ENCODE data around the gene ICAM4. TPM values are rescaled to one million over a fixed set of nuclear protein-coding genes. Genes with fewer than 3 reads are reported as not detected.

The ICAM4 gene
- total RNA-seq, 2 experiments from 2014 or later, result 0.38 TPM; not detected in 1

- H3K27ac ChIP-seq (ENCODE audit: low read depth, low read length, poor library complexity, severe bottlenecking), result no peak overlapping the region
- DNase-seq (ENCODE audit: low spot score), result no peak
- H4K20me1 ChIP-seq (ENCODE audit: insufficient read depth, low read length), result no peaks in the 10 kb centered on the region
- no peak overlapping the region for H2AFZ ChIP-seq (ENCODE audit: low read length)
- no peaks in the 10 kb centered on the region for H3K9me2 ChIP-seq (ENCODE audit: insufficient read depth, low read length)
- no peak overlapping the region for H3K4me2 ChIP-seq (ENCODE audit: low read length)
- CTCF ChIA-PET (ENCODE audit: unreplicated experiment), result interaction anchor here (0.6 kb wide), 1 partner anchor 15 kb away, joined by 7 read pairs; no protein-coding TSS in a partner anchor
- intact Hi-C loops (cut with micrococcal nuclease; ENCODE audit: unreplicated experiment), result loop anchor here (2.0 kb wide), 1 partner anchor 34 kb away; no protein-coding TSS in a partner anchor
- POLR2A ChIA-PET, result no interaction called here
- H3K4me3 ChIP-seq (ENCODE audit: low read depth, low read length, poor library complexity, severe bottlenecking), result no peak overlapping the region
- no TSS peak for BruUV-seq (replicated peaks)
- no peaks in the 10 kb centered on the region for H3K9me3 ChIP-seq (ENCODE audit: low read length)
- H3K36me3 ChIP-seq (ENCODE audit: insufficient read depth, low read length), result peaks cover 81% of the 10 kb centered on the region
- peaks cover 13% of the 10 kb centered on the region for H3K4me1 ChIP-seq (ENCODE audit: insufficient read depth, low read length, poor library complexity, severe bottlenecking)
- H3K79me2 ChIP-seq (ENCODE audit: insufficient read depth, low read depth, low read length), result no peaks in the 10 kb centered on the region
- TF ChIP-seq EZH2phosphoT487 (IDR thresholded peaks at IDR 0.05; ENCODE audit: borderline replicate concordance, low read depth, low read length) (no peak), CTCF (conservative IDR thresholded peaks at IDR 0.05; ENCODE audit: low read length) (no peak)
These were observed 32.3 kb downstream of the ICAM4 start for GRCh38 chr19:10318807-10319682.

GRCh38 chr19:10320602-10321416 lies 34.1 kb downstream of the ICAM4 start:
- Histone ChIP-seq H3K27ac (ENCODE audit: low read depth, low read length, poor library complexity, severe bottlenecking) (no peak overlapping the region), H2AFZ (ENCODE audit: low read length) (no peak overlapping the region), H3K4me3 (ENCODE audit: low read depth, low read length, poor library complexity, severe bottlenecking) (no peak overlapping the region), H3K79me2 (ENCODE audit: insufficient read depth, low read depth, low read length) (no peaks in the 10 kb centered on the region), H3K4me2 (ENCODE audit: low read length) (no peak overlapping the region), H4K20me1 (ENCODE audit: insufficient read depth, low read length) (no peaks in the 10 kb centered on the region), H3K4me1 (ENCODE audit: insufficient read depth, low read length, poor library complexity, severe bottlenecking) (peaks cover 6% of the 10 kb centered on the region), H3K9me3 (ENCODE audit: low read length) (no peaks in the 10 kb centered on the region), H3K9me2 (ENCODE audit: insufficient read depth, low read length) (no peaks in the 10 kb centered on the region), H3K36me3 (ENCODE audit: insufficient read depth, low read length) (peaks cover 96% of the 10 kb centered on the region)
- no peak for DNase-seq (ENCODE audit: low spot score)
- ChIA-PET CTCF (ENCODE audit: unreplicated experiment) (no interaction called here), POLR2A (interaction anchor here (0.6 kb wide), 1 partner anchor 77 kb away, joined by 3 read pairs; no protein-coding TSS in a partner anchor)
- BruUV-seq (replicated peaks), result no TSS peak
- intact Hi-C loops (cut with micrococcal nuclease; ENCODE audit: unreplicated experiment), result no loop called here
- no peak for TF ChIP-seq EZH2phosphoT487 (IDR thresholded peaks at IDR 0.05; ENCODE audit: borderline replicate concordance, low read depth, low read length)
- TF ChIP-seq CTCF (conservative IDR thresholded peaks at IDR 0.05; ENCODE audit: low read length), result no peak

Data from OCI-LY7 (cell line).